H1 (cell line): ENCODE data around the gene GSG1L. TPM values are rescaled to one million over a fixed set of nuclear protein-coding genes. Genes with fewer than 3 reads are reported as not detected.

ENCODE experiments used
- ASH2L ChIP-seq: fragments of 200-600, 300-600 bp; sonication (generic); IDR thresholded peaks from one replicate; pipeline ENCODE4 v1.7.1; 2017; ENCODE audit warnings: low read length
- ATF2 ChIP-seq: IDR thresholded peaks from 2 replicates; pipeline ENCODE4 v1.6.1; 2012; ENCODE audit warnings: low read length, inconsistent platforms
- CHD1 ChIP-seq: IDR thresholded peaks from 2 replicates; pipeline ENCODE4 v1.6.1; 2012; ENCODE audit warnings: low read depth, low read length, improper control_type of control experiment
- HDAC2 ChIP-seq, 2 experiments: fragments of 300-600 bp in 1 of 2; sonication (generic) in 1 of 2; IDR thresholded peaks; 2 replicates each; pipeline ENCODE4 v1.6.1; 2011 to 2012; ENCODE audit warnings: low read depth in 2 of 2, low read length in 2 of 2, mild to moderate bottlenecking in 2 of 2, moderate library complexity in 2 of 2, borderline replicate concordance in 1 of 2, inconsistent platforms in 1 of 2
- KDM1A ChIP-seq: fragments of 200-600, 300-600 bp; sonication (generic); IDR thresholded peaks from 2 replicates; pipeline ENCODE4 v1.7.1; 2016; ENCODE audit warnings: mild to moderate bottlenecking, low read length, borderline replicate concordance
- KDM4A ChIP-seq: IDR thresholded peaks from one replicate; pipeline ENCODE4 v1.7.1; 2012; ENCODE audit warnings: low read depth, mild to moderate bottlenecking, moderate library complexity, low read length, inconsistent platforms; ENCODE audit not compliant: severe bottlenecking
- TCF12 ChIP-seq: IDR thresholded peaks from 2 replicates; pipeline ENCODE4 v1.6.1; 2011; ENCODE audit warnings: low read depth, mild to moderate bottlenecking, low read length
- polyA plus RNA-seq, 7 experiments: library from polyadenylated mRNA; depleted of rRNA in 3 of 7; stranded (reverse) in 5 of 7; unstranded in 2 of 7; fragments of >200 nt in 5 of 7; fragments of 200-250 nt in 2 of 7; gene quantifications; 1 replicate in 5 of 7; 2 replicates in 1 of 7; 4 replicates in 1 of 7; pipeline versions ENCODE4 v1.2.1 to v1.2.3, GENCODE V29; 2011 to 2013; ENCODE audit warnings: missing spikeins in 2 of 7, mixed read lengths in 2 of 7
- total RNA-seq: library from RNA; stranded (reverse); fragmentation: NEBNext Ultra II Directional; extraction: Animal tissue kit (Norgen Biotek cat#: 25700); gene quantifications from 2 replicates; pipeline ENCODE4 v1.2.1, GENCODE V29; 2021
- TF ChIP-seq, protein P1 (sequence below): IDR thresholded peaks from 2 replicates; pipeline ENCODE4 v1.6.1; 2011; ENCODE audit warnings: low read depth, mild to moderate bottlenecking, low read length; ENCODE audit not compliant: insufficient read depth

GSG1L gene
- total and polyA plus RNA-seq, 2 of the 8 experiments (the other 6 are each of a cell fraction or from before 2014, with no cell fraction given), result 0.71 to 1.1 TPM

- TF ChIP-seq KDM4A, result no peak
- no peak for TF ChIP-seq ASH2L
- no peak for TF ChIP-seq HDAC2 (IDR thresholded peaks at IDR 0.05; ENCODE audit: borderline replicate concordance in 1 of 2, low read depth in 2 of 2, low read length in 2 of 2)
- TF ChIP-seq KDM1A, result no peak
- TF ChIP-seq TCF12, result no peak
- TF ChIP-seq ATF2, result no peak
- no peak for TF ChIP-seq CHD1
- TF ChIP-seq, protein P1, sequence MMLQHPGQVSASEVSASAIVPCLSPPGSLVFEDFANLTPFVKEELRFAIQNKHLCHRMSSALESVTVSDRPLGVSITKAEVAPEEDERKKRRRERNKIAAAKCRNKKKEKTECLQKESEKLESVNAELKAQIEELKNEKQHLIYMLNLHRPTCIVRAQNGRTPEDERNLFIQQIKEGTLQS, result no peak
Measured at GRCh38 chr16:27925612-27926011, 137.9 kb downstream of the GSG1L start (continued).
